GM23338 (cell line): ENCODE results near the gene HOXC12. TPM values are rescaled to one million over a fixed set of nuclear protein-coding genes. Genes with fewer than 3 reads are reported as not detected.

ENCODE experiments used
- CREB1 ChIP-seq: fragments of 250-450 bp; sonication (Bioruptor Pico); IDR thresholded peaks from 2 replicates; pipeline ENCODE4 v1.5.0; 2020; ENCODE audit warnings: low read depth, mild to moderate bottlenecking, moderate library complexity
- STAT1 ChIP-seq: IDR thresholded peaks from one replicate; pipeline ENCODE4 v1.6.1; 2016; ENCODE audit warnings: antibody characterized with exemption; ENCODE audit not compliant: unreplicated experiment
- polyA plus RNA-seq: library from polyadenylated mRNA; unstranded; fragments of >200 nt; fragmentation: Nextera tagmentation; extraction: Ambion mirVana; gene quantifications from 2 replicates; pipeline ENCODE4 v1.2.1, GENCODE V29; 2016
- total RNA-seq: library from RNA; depleted of rRNA; stranded (reverse); fragments of >200 nt; shearing (Covaris generic); gene quantifications from 2 replicates; pipeline ENCODE4 v1.2.3, GENCODE V29; 2014
- TF ChIP-seq, protein P1 (sequence below): fragments of 250-450 bp; sonication (Bioruptor Pico); IDR thresholded peaks from 2 replicates; pipeline ENCODE4 v1.5.0; 2020; ENCODE audit warnings: mild to moderate bottlenecking, moderate library complexity
- TF ChIP-seq, protein P2 (sequence below): IDR thresholded peaks from 2 replicates; pipeline ENCODE4 v1.6.1; 2016; ENCODE audit warnings: antibody characterized with exemption
- TF ChIP-seq, protein P3 (sequence below): IDR thresholded peaks from one replicate; pipeline ENCODE4 v1.6.1; 2018; ENCODE audit warnings: antibody characterized with exemption; ENCODE audit not compliant: unreplicated experiment

The HOXC12 gene
- total and polyA plus RNA-seq, 2 experiments from 2014 or later: not detected

DNA sequence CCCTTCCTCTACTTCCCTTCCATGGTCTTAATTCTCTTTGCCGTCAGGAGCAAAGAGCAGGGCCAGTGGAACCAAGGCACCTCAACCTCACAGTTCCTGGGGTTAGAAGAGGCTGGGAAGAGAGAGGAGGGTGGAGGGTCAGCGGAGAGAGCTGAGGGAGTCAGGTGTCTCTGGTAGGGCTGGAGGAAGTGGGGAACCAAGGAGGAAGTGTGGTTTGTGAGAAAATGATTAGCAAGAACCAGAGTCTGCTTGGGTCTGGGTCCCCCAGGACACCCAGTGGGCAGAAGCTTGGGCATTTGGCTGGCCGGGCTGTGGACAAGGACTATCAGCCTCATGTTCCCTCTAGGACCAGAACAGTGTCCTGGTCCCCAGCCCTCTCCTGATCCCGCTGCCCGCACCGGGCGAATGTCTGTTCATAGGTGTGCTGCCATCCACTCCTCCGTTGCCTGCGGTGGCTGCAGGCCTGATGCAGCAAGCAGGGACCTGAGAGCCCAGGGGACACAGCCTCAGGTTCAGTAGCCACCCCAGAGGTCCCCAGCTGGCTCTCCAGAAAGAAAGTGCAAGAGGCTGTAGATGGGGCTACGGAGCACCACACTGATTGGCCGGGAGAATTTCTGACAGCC is 2.3 kb downstream of the HOXC12 start (continued):
- TF ChIP-seq, protein P1, sequence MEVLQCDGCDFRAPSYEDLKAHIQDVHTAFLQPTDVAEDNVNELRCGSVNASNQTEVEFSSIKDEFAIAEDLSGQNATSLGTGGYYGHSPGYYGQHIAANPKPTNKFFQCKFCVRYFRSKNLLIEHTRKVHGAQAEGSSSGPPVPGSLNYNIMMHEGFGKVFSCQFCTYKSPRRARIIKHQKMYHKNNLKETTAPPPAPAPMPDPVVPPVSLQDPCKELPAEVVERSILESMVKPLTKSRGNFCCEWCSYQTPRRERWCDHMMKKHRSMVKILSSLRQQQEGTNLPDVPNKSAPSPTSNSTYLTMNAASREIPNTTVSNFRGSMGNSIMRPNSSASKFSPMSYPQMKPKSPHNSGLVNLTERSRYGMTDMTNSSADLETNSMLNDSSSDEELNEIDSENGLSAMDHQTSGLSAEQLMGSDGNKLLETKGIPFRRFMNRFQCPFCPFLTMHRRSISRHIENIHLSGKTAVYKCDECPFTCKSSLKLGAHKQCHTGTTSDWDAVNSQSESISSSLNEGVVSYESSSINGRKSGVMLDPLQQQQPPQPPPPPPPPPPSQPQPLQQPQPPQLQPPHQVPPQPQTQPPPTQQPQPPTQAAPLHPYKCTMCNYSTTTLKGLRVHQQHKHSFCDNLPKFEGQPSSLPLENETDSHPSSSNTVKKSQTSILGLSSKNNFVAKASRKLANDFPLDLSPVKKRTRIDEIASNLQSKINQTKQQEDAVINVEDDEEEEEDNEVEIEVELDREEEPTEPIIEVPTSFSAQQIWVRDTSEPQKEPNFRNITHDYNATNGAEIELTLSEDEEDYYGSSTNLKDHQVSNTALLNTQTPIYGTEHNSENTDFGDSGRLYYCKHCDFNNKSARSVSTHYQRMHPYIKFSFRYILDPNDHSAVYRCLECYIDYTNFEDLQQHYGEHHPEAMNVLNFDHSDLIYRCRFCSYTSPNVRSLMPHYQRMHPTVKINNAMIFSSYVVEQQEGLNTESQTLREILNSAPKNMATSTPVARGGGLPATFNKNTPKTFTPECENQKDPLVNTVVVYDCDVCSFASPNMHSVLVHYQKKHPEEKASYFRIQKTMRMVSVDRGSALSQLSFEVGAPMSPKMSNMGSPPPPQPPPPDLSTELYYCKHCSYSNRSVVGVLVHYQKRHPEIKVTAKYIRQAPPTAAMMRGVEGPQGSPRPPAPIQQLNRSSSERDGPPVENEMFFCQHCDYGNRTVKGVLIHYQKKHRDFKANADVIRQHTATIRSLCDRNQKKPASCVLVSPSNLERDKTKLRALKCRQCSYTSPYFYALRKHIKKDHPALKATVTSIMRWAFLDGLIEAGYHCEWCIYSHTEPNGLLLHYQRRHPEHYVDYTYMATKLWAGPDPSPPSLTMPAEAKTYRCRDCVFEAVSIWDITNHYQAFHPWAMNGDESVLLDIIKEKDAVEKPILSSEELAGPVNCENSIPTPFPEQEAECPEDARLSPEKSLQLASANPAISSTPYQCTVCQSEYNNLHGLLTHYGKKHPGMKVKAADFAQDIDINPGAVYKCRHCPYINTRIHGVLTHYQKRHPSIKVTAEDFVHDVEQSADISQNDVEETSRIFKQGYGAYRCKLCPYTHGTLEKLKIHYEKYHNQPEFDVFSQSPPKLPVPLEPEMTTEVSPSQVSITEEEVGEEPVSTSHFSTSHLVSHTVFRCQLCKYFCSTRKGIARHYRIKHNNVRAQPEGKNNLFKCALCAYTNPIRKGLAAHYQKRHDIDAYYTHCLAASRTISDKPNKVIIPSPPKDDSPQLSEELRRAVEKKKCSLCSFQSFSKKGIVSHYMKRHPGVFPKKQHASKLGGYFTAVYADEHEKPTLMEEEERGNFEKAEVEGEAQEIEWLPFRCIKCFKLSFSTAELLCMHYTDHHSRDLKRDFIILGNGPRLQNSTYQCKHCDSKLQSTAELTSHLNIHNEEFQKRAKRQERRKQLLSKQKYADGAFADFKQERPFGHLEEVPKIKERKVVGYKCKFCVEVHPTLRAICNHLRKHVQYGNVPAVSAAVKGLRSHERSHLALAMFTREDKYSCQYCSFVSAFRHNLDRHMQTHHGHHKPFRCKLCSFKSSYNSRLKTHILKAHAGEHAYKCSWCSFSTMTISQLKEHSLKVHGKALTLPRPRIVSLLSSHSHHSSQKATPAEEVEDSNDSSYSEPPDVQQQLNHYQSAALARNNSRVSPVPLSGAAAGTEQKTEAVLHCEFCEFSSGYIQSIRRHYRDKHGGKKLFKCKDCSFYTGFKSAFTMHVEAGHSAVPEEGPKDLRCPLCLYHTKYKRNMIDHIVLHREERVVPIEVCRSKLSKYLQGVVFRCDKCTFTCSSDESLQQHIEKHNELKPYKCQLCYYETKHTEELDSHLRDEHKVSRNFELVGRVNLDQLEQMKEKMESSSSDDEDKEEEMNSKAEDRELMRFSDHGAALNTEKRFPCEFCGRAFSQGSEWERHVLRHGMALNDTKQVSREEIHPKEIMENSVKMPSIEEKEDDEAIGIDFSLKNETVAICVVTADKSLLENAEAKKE (CRISPR knock-in tag): no peak
- TF ChIP-seq STAT1 (no peak), CREB1 (CRISPR knock-in tag) (no peak)
- TF ChIP-seq, protein P2, sequence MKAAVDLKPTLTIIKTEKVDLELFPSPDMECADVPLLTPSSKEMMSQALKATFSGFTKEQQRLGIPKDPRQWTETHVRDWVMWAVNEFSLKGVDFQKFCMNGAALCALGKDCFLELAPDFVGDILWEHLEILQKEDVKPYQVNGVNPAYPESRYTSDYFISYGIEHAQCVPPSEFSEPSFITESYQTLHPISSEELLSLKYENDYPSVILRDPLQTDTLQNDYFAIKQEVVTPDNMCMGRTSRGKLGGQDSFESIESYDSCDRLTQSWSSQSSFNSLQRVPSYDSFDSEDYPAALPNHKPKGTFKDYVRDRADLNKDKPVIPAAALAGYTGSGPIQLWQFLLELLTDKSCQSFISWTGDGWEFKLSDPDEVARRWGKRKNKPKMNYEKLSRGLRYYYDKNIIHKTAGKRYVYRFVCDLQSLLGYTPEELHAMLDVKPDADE: no peak
- TF ChIP-seq, protein P3, sequence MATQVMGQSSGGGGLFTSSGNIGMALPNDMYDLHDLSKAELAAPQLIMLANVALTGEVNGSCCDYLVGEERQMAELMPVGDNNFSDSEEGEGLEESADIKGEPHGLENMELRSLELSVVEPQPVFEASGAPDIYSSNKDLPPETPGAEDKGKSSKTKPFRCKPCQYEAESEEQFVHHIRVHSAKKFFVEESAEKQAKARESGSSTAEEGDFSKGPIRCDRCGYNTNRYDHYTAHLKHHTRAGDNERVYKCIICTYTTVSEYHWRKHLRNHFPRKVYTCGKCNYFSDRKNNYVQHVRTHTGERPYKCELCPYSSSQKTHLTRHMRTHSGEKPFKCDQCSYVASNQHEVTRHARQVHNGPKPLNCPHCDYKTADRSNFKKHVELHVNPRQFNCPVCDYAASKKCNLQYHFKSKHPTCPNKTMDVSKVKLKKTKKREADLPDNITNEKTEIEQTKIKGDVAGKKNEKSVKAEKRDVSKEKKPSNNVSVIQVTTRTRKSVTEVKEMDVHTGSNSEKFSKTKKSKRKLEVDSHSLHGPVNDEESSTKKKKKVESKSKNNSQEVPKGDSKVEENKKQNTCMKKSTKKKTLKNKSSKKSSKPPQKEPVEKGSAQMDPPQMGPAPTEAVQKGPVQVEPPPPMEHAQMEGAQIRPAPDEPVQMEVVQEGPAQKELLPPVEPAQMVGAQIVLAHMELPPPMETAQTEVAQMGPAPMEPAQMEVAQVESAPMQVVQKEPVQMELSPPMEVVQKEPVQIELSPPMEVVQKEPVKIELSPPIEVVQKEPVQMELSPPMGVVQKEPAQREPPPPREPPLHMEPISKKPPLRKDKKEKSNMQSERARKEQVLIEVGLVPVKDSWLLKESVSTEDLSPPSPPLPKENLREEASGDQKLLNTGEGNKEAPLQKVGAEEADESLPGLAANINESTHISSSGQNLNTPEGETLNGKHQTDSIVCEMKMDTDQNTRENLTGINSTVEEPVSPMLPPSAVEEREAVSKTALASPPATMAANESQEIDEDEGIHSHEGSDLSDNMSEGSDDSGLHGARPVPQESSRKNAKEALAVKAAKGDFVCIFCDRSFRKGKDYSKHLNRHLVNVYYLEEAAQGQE: no peak
